Measurements from ENCODE around the gene RAB20. TPM values are rescaled to one million over a fixed set of nuclear protein-coding genes. Genes with fewer than 3 reads are reported as not detected.
A peak's percentile ranks its signal among the peaks of the same experiment; 100 is the strongest.

The RAB20 gene
- total and polyA plus RNA-seq, 10 donors, result 19.1 to 96.4 (median 52.8) TPM

- no peak for TF ChIP-seq POLR2A (IDR thresholded peaks at IDR 0.05)
- peak; percentile 50 to 77 (median 68) for TF ChIP-seq CTCF (IDR thresholded peaks at IDR 0.05 in 8 of 11, conservative IDR thresholded peaks at IDR 0.05 in 3 of 11)
- no peak for TF ChIP-seq POLR2AphosphoS5 (IDR thresholded peaks at IDR 0.05)
- H3K9me3 ChIP-seq, result no peaks in the 10 kb centered on the region
- no peak overlapping the region for H3K27ac ChIP-seq
- WGBS, 5 donors, result 45 to 50% (median 47%) methylated on average over 6 of the region's 6 CpGs
- intact Hi-C loops (cut with DNase I; ENCODE audit: low total_unique reads), result loop anchor here (10.0 kb wide), 1 partner anchor 221 kb away; no protein-coding TSS in a partner anchor
- DNase-seq, result no peak
- H3K36me3 ChIP-seq, result no peaks in the 10 kb centered on the region
- no peaks in the 10 kb centered on the region for H3K27me3 ChIP-seq (replicated peaks in 1 of 7)
- peaks cover 0 to 6% (median 4%) of the 10 kb centered on the region in 6 donors for H3K4me1 ChIP-seq
- no peak overlapping the region for H3K4me3 ChIP-seq
Observed at GRCh38 chr13:110593430-110594130, 32.1 kb upstream of the RAB20 start.

DNA sequence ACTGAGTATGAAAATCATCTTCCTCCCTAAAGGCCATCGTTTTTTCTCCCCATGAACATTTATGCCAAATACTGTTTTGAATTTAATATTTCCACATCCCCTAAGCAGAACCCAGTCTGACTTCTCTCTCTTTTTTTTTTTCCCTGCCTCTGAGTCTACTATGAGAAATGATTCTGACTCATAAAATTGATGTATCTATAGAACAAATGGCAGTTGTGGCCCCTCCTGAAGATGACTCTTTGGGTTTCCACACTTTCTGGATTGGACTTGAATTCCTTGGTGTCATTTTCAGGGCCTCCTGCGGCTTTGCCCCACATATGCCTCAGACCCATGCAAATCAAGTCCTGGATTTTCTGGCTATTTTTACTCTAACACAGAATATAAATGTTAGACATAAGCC, 31.1 kb upstream of the RAB20 start:
- no peaks in the 10 kb centered on the region for H3K9me3 ChIP-seq
- H3K27ac ChIP-seq, result no peak overlapping the region
- TF ChIP-seq CTCF (IDR thresholded peaks at IDR 0.05 in 8 of 11, conservative IDR thresholded peaks at IDR 0.05 in 3 of 11) (no peak), POLR2AphosphoS5 (IDR thresholded peaks at IDR 0.05) (no peak), POLR2A (IDR thresholded peaks at IDR 0.05) (no peak)
- H3K36me3 ChIP-seq, result no peaks in the 10 kb centered on the region
- intact Hi-C loops (cut with DNase I; ENCODE audit: low total_unique reads), result loop anchor here (10.0 kb wide), 1 partner anchor 222 kb away; no protein-coding TSS in a partner anchor
- H3K4me3 ChIP-seq, result no peak overlapping the region
- WGBS, 5 donors, result 68 to 88% (median 75%) methylated on average over 2 of the region's 2 CpGs
- no peaks in the 10 kb centered on the region for H3K27me3 ChIP-seq (replicated peaks in 1 of 7)
- peaks cover 0 to 6% (median 4%) of the 10 kb centered on the region in 6 donors for H3K4me1 ChIP-seq
- no peak for DNase-seq

- DNase-seq, result no peak
- Histone ChIP-seq H3K4me1 (peaks cover 0 to 6% (median 4%) of the 10 kb centered on the region in 6 donors), H3K36me3 (no peaks in the 10 kb centered on the region), H3K27ac (no peak overlapping the region), H3K9me3 (no peaks in the 10 kb centered on the region), H3K4me3 (no peak overlapping the region), H3K27me3 (replicated peaks in 1 of 7) (no peaks in the 10 kb centered on the region)
- 75 to 89% (median 83%) methylated on average over 5 to 6 of the region's 6 CpGs for WGBS, 5 donors
- TF ChIP-seq CTCF (IDR thresholded peaks at IDR 0.05 in 8 of 11, conservative IDR thresholded peaks at IDR 0.05 in 3 of 11) (no peak), POLR2A (IDR thresholded peaks at IDR 0.05) (no peak), POLR2AphosphoS5 (IDR thresholded peaks at IDR 0.05) (no peak)
- intact Hi-C loops (cut with DNase I; ENCODE audit: low total_unique reads), result loop anchor here (10.0 kb wide), 1 partner anchor 224 kb away; no protein-coding TSS in a partner anchor
Observed at GRCh38 chr13:110590577-110590976, 29.1 kb upstream of the RAB20 start.

DNA sequence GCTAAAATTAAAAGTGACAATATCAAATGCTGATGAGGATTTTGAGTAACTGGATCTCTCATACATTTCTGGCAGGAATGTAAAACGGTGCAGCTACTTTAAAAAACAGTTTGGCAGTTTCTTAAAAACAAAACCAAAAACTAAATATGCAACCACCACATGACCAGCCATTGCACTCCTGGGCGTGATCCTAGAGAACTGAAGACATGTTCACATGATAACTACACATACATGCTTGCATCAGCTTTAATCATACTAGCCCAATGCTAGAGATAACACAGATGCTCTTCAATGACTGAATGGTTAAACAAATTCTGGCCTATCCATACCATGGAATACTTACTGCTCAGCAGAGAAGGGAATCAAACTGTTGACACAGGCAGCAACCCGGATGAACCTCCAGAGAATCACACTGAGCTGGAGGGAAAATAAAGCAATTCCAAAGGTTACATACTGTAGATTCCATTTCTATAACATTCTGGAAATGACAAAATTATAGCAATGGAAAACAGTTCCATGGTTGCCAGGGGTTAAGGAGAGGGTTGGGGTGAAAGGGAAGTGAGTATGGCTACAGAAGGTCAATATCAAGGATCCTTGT, 28.4 kb upstream of the RAB20 start:
- no peaks in the 10 kb centered on the region for H3K27me3 ChIP-seq (replicated peaks in 1 of 7)
- no peak for DNase-seq
- no peak overlapping the region for H3K4me3 ChIP-seq
- TF ChIP-seq CTCF (IDR thresholded peaks at IDR 0.05 in 8 of 11, conservative IDR thresholded peaks at IDR 0.05 in 3 of 11), result no peak
- TF ChIP-seq POLR2AphosphoS5 (IDR thresholded peaks at IDR 0.05), result no peak
- TF ChIP-seq POLR2A (IDR thresholded peaks at IDR 0.05), result no peak
- no peaks in the 10 kb centered on the region for H3K9me3 ChIP-seq
- intact Hi-C loops (cut with DNase I; ENCODE audit: low total_unique reads), result loop anchor here (10.0 kb wide), 1 partner anchor 225 kb away; no protein-coding TSS in a partner anchor
- H3K27ac ChIP-seq, result no peak overlapping the region
- H3K4me1 ChIP-seq, result peaks cover 0 to 6% (median 4%) of the 10 kb centered on the region in 6 donors
- no peaks in the 10 kb centered on the region for H3K36me3 ChIP-seq
- WGBS, 5 donors, result 50 to 74% (median 66%) methylated on average over 3 of the region's 3 CpGs

Data from spleen (tissue), 11 donors.